Right renal cortex interstitium (tissue), 3 donors: ENCODE data around the gene TNRC6C. TPM values are rescaled to one million over a fixed set of nuclear protein-coding genes. Genes with fewer than 3 reads are reported as not detected.
"Not testable (repeated sequence)": the region's sequence is repeated elsewhere in the genome, so short reads cannot be mapped to it uniquely, and the experiment has no call there.

Source experiments
- DNase-seq, 3 donors: peaks; one replicate each; pipeline ENCODE4 v3.0.0-alpha.2; 2013; ENCODE audit warnings: low read depth in 3 of 3, low spot score in 2 of 3
- polyA plus RNA-seq, 3 donors: library from polyadenylated mRNA; unstranded; fragments of 120-200 nt; gene quantifications; one replicate each; pipeline ENCODE4 v1.2.1, GENCODE V29; 2013; ENCODE audit not compliant: insufficient read length in 3 of 3

TNRC6C gene
- polyA plus RNA-seq, 3 donors = 12.6 to 13.6 (median 12.8) TPM

DNA sequence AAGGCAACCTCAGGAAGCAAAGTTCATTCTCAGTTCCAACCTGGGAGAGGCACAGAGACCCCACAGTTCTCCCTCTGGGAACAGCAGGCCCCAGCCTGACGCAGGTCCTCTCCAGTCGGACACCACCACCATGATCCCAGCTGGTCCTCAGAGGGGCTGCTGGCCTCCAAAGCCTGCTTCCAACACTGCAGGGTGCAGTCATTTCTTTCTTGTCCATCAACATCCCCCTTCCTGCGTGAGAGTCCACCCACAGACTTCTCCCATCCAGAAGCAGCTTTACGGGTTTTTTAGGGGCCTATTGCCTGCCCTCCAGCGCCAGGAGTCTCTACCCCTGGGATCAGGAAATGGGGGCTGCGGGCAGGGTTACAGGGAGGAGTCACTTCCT lies 29.3 kb upstream of the TNRC6C start:
- DNase-seq = no peak

GRCh38 chr17:77929871-77930436 lies 28.5 kb upstream of the TNRC6C start:
- no peak for DNase-seq

- DNase-seq = no peak
These were observed 27.4 kb upstream of the TNRC6C start for GRCh38 chr17:77930780-77931768.

- no peak for DNase-seq
These were observed 24.6 kb upstream of the TNRC6C start for GRCh38 chr17:77933777-77934398.

- DNase-seq = no peak
These were observed 23.4 kb upstream of the TNRC6C start for GRCh38 chr17:77935121-77935571.

DNA sequence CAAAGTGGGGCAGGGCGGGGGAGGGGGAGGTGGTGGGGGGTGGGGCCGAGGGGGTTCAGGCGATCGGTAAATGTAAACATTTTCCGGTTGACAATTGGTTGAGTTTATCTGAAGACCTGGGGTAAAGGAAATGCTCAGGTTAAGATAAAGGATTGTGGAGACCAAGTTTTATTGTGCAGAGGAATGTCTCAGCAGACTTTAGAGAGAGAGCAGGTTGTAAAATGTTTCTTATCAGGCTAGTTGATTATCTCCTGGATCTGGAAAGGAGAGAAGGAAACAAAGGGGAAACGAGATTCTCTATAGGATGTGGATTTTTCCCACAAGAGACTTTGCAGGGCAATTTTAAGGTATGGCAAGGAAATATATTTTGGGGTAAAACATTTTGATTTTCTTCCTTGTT lies 22.8 kb upstream of the TNRC6C start:
- DNase-seq = not testable (repeated sequence)

- DNase-seq = no peak
These were observed 21.6 kb upstream of the TNRC6C start for GRCh38 chr17:77936881-77937280.

- no peak for DNase-seq
These were observed 17.5 kb upstream of the TNRC6C start for GRCh38 chr17:77941004-77941403.

- no peak for DNase-seq
These were observed 16.2 kb upstream of the TNRC6C start for GRCh38 chr17:77942112-77942988.

- DNase-seq = no peak
These were observed 14.5 kb upstream of the TNRC6C start for GRCh38 chr17:77943971-77944370.

DNA sequence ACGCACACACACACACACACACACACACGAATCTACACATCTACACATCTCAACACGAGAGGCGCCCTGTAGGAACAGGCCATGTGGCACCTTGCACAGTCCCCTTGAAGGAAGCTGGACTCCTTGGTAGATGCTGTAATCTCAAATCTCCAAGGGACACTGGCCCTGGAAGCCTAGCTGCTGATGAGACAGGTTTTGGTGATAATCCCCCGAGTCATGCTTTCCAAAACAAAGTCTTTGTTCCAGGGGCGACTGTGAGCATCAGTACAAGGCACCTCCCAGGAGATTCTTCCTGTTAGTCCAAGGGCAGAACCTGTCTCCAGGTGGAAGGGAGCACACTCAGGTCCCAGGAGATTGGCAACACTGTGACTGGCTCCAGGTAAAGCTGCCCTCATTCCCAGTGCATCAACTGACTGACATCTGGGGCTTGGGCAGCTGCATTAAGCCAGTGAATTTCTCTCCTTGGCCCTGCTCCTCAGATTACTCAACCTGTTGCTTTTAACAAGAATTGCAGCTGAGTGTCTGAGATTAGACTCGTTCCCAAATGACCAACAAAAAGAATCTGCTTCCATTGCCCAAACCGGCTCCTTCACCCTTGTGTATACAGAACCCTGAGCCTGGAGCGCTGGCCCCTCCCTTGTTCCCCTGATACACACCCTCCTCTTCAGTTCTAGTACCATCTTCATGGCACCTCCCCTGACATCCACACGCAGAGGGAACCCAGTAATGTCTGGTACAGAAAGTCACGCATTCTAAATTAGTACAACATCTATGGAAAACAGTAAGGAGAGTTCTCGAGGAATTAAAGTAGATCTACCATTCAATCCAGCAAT lies 13.9 kb upstream of the TNRC6C start:
- DNase-seq = no peak

DNA sequence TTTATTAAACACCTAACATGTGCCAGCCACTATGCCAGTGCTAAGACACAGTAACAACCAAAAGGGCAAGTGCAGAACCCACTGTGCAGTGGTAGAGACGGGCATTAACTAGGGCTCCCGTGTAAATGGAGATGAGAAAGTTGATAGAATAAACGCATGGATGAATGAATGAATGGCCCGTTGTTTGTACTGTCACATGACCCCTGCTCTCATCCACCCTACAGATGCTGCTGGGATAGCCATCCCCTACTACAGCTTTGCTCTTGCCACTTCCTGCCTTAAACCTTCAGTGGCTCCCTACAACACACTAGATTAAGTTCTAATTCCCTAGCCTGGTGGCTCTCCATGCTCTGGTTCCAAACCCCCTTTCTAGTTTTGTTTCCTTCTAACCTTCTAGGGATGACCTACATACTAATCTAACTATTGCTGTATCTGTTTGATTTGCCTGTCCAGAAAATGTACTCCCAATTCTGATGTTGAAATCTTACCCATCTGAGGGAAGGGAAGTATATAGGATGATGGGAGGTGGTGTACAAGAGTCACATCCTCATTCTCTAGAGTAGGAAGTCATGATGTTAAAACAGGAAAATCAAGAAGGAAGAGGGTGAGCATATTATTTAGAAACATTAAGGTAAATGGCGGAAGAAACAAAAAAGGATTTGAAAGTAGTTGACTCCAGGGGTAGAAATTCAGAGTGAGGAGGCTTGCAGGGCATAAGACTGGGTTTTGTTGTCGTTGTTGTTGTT lies 11.4 kb upstream of the TNRC6C start:
- DNase-seq = no peak

DNA sequence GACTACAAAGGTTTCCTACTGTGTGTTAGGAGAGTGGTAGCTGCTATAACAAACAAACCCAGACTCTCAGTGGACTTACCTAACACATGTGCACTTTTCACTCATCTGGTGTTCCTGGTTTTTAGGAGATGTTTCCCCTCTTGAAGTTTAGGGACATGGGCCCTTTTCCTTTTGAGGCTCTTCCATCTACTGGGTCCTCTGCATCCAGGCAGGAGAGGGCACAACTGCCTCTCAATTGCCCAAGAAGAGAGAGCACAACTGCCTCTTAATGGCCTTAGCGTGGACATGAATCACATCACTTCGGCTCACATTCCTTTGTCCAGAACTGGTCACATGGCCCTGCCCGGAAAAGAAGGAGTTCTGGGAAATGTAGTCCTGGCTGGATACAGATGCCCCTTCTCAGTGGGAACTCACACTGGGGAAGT lies 9.8 kb upstream of the TNRC6C start:
- DNase-seq = no peak

- DNase-seq = no peak
These were observed 7.4 kb upstream of the TNRC6C start for GRCh38 chr17:77951123-77951522.

GRCh38 chr17:77952368-77952767 lies 6.1 kb upstream of the TNRC6C start:
- no peak for DNase-seq

DNA sequence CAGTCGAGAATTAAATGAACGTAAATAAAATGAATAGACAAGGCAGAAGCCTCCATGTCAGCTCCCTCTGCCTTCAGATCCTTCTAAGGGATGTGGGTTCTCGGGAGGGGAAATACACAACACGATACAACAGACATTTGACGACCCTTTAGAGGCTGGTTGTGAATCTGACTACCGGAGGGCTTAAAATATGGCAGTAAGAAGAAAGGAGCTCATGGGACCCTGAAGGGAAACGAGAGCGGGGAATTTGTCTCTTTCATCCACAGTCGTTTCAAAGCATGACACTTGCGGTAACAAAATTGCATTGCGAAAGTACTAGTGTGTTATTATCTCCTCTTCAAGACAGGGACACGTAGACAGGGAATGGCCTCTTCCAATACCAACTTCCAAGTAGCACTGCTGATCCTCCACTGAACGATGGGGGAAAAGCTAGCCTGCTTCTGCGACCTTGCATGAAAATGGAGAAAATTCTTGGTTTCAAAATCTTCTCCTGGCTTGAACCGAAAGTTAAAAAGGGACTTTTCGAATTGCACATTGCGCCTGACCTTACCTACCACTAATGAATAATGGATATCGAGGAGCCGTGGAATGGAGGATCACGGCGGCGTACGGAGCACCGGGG lies 1.2 kb upstream of the TNRC6C start:
- DNase-seq = peak in 1 of 3 donors; percentile 19

DNA sequence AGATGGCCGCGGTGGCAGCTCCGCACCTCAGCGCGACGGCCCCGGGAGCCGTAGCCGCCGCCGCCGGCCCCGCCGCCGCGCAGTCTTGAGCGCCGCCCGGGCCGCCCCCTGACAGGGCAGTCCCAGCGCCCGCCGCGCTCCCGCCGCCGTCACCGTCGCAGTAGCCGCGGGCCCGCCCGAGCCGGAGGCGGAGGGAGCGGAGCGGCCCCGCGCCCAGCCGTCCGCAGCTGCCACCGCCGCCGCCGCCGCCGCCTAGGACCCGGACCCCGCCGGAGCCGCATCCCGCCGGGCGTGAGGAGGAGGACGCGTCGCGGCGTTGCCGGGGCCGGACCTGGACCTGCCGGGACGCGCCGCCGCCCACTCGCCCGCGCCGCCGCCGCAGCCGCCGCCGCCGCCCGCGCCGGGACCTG lies 218 bp downstream of the TNRC6C start:
- no peak for DNase-seq

DNA sequence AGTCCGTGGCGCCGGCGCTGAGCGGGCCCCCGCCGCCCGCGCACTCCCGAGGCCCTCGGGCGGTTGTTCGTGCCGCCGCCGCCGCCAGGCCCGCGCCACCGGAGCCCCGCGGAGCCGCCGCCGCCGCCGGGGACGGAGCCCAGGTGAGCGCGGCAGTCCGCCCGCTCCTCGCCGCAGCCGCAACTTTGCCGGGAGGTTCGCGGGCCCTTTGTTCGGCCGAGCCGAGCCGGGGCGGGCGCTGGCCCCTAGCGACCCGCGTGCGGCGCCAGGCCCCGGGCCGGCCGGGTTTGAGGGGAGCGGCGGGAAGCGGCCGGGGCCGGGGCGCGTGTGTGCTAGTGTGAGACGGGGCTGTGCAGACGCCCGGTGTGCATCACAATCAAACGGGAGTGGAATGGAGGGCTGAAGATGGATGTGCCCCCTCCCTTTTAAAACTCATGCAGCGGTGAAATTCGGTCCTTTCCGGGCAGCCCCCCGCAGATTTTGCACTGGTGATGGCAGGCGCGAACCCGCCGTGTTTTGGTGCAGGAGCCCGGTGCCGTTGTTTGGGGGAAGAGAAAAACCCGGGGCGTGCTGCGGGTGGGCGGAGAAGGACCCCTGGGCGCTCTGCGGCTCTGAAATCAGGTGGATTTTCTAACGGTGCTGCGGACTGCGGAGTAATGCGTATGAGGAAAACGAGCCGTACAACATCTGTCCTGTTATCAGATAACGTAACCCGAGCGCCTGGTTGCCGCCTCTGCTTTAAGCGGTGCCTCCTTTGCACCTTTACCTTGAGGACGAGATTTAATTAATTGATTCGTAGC lies 823 bp downstream of the TNRC6C start:
- peak in 1 of 3 donors; percentile 19 for DNase-seq
